Measurements from ENCODE around the gene GSK3A.

Gene GSK3A

DNA sequence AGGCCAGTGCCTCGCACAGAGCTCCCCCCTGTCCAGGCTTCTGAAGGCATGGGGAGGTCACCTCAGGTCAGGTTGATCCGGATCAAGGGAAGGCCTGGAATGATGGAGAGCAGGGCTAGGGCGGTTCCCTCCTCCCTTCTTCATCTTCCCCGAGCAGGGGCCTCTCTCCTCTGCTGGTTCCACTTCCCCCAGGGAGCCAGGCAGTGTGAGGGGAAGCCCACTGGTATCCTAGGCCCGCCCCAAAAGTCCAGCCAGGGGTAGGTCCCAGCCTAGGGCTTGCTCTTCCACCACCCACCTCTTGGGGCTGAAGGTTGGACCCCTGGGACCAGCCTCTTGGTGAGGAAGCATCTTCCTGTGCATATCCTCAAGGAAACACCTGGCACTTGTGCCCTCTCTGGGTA is 43.1 kb upstream of the GSK3A start:
- TF ChIP-seq JUND (IDR thresholded peaks at IDR 0.05; ENCODE audit: low read depth): no peak
- DNase-seq (ENCODE audit: low read depth in 1 of 2, low spot score in 1 of 2): no peak
- in situ Hi-C loops (cut with HindIII; ENCODE audit: low pct_unique_long_range_greater_than_20kb, low sequenced_read_pairs): no loop called here

GRCh38 chr19:42284591-42285341 is 42.4 kb upstream of the GSK3A start:
- in situ Hi-C loops (cut with HindIII; ENCODE audit: low pct_unique_long_range_greater_than_20kb, low sequenced_read_pairs): no loop called here
- no peak for TF ChIP-seq JUND (IDR thresholded peaks at IDR 0.05; ENCODE audit: low read depth)
- no peak for DNase-seq (ENCODE audit: low read depth in 1 of 2, low spot score in 1 of 2)

- no peak for TF ChIP-seq JUND (IDR thresholded peaks at IDR 0.05; ENCODE audit: low read depth)
- in situ Hi-C loops (cut with HindIII; ENCODE audit: low pct_unique_long_range_greater_than_20kb, low sequenced_read_pairs): no loop called here
- DNase-seq (ENCODE audit: low read depth in 1 of 2, low spot score in 1 of 2): peak; percentile 68 to 87
Observed at GRCh38 chr19:42284066-42284501, 41.7 kb upstream of the GSK3A start.

- in situ Hi-C loops (cut with HindIII; ENCODE audit: low pct_unique_long_range_greater_than_20kb, low sequenced_read_pairs): no loop called here
- DNase-seq (ENCODE audit: low read depth in 1 of 2, low spot score in 1 of 2): peak; percentile 88 to 95
- TF ChIP-seq JUND (IDR thresholded peaks at IDR 0.05; ENCODE audit: low read depth): no peak
Observed at GRCh38 chr19:42283188-42284065, 41.0 kb upstream of the GSK3A start.

GRCh38 chr19:42282819-42283187 is 40.4 kb upstream of the GSK3A start:
- no peak for DNase-seq (ENCODE audit: low read depth in 1 of 2, low spot score in 1 of 2)
- no peak for TF ChIP-seq JUND (IDR thresholded peaks at IDR 0.05; ENCODE audit: low read depth)
- in situ Hi-C loops (cut with HindIII; ENCODE audit: low pct_unique_long_range_greater_than_20kb, low sequenced_read_pairs): no loop called here

- in situ Hi-C loops (cut with HindIII; ENCODE audit: low pct_unique_long_range_greater_than_20kb, low sequenced_read_pairs): no loop called here
- TF ChIP-seq JUND (IDR thresholded peaks at IDR 0.05; ENCODE audit: low read depth): no peak
- DNase-seq (ENCODE audit: low read depth in 1 of 2, low spot score in 1 of 2): no peak
Observed at GRCh38 chr19:42281827-42282762, 39.7 kb upstream of the GSK3A start.

DNA sequence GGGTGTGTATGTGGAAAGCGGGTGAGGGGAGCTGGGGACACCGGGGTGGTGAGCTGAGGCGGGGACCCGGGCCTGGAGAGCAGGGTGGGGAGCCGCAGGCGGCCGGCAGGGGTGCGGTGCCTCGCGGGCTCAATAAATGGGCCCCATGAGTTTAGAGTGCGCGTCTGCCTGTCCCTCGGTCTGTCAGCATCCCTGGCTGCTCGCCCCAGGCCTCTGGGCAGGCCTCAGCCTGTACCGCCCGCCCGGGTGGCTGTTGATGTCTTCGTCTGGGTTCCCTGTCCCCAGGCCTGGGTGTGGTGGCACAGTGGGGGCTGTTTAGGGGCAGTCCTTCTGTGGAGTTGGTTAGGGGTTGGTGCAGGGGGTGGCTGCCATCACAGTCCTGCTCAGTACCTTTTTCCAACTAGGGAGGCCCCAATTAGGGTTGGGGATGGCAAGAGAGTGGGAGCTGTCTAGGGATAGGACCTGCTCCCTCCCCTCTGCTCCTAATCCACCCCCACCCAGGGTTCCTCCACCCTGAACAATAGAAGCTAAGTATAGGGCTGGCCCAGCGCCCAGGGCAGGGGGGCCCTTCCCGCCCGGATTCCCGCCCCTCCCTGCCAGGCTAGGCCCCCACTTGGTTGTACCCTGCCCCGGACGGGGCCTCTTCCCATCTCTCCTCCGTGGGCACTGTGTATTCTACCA is 38.9 kb upstream of the GSK3A start:
- DNase-seq (ENCODE audit: low read depth in 1 of 2, low spot score in 1 of 2): no peak
- in situ Hi-C loops (cut with HindIII; ENCODE audit: low pct_unique_long_range_greater_than_20kb, low sequenced_read_pairs): no loop called here
- no peak for TF ChIP-seq JUND (IDR thresholded peaks at IDR 0.05; ENCODE audit: low read depth)

DNA sequence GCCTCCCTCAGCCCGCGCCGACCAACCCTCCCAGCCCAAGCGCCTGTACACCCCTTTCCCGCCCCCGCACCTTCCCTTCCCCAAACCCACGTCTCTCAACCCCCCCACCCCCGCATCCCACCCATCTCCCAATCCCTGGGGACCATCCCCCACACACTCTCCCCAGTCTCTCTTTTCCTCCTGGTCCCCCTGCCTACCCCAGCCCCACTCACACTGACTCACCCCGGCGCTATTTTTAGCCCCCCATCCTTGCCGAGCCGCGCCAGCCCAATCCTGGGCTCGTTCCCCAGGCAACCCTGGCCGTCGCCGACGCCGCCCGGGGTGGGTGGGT is 38.4 kb upstream of the GSK3A start:
- DNase-seq (ENCODE audit: low read depth in 1 of 2, low spot score in 1 of 2): no peak
- in situ Hi-C loops (cut with HindIII; ENCODE audit: low pct_unique_long_range_greater_than_20kb, low sequenced_read_pairs): no loop called here
- no peak for TF ChIP-seq JUND (IDR thresholded peaks at IDR 0.05; ENCODE audit: low read depth)

- in situ Hi-C loops (cut with HindIII; ENCODE audit: low pct_unique_long_range_greater_than_20kb, low sequenced_read_pairs): no loop called here
Observed at GRCh38 chr19:42279902-42280814, 37.8 kb upstream of the GSK3A start.

GRCh38 chr19:42279155-42279901 is 36.9 kb upstream of the GSK3A start:
- in situ Hi-C loops (cut with HindIII; ENCODE audit: low pct_unique_long_range_greater_than_20kb, low sequenced_read_pairs): no loop called here
- TF ChIP-seq JUND (IDR thresholded peaks at IDR 0.05; ENCODE audit: low read depth): no peak
- no peak for DNase-seq (ENCODE audit: low read depth in 1 of 2, low spot score in 1 of 2)

More at GRCh38 chr19:42279902-42280814, 37.8 kb upstream of the GSK3A start:
- DNase-seq (ENCODE audit: low read depth in 1 of 2, low spot score in 1 of 2): peak; percentile 82 to 96
- no peak for TF ChIP-seq JUND (IDR thresholded peaks at IDR 0.05; ENCODE audit: low read depth)
